GM19099 (cell line): ENCODE results near the gene PAK1IP1.

ENCODE experiments used
- POLR2A ChIP-seq: IDR thresholded peaks from 3 replicates; pipeline ENCODE4 v1.6.1; 2011; ENCODE audit warnings: low read depth; ENCODE audit not compliant: insufficient read length; ENCODE audit errors: extremely low read depth

The PAK1IP1 gene

GRCh38 chr6:10694302-10695085 lies at the start of gene PAK1IP1, which contains the start of gene C6orf52:
Gene PAK1IP1, plus strand, starts transcription at chr6:10694972. Its CDS starts 14 bp downstream, at chr6:10694986.
Gene C6orf52, minus strand, starts transcription at chr6:10694616. Its CDS starts 7,066 bp downstream, at chr6:10687550.
- TF ChIP-seq POLR2A = peak; percentile 88

- TF ChIP-seq POLR2A = no peak
These were observed 39.2 kb upstream of the PAK1IP1 start for GRCh38 chr6:10655508-10656055.

- TF ChIP-seq POLR2A = no peak
These were observed 35.7 kb upstream of the PAK1IP1 start for GRCh38 chr6:10658910-10659698.

GRCh38 chr6:10659699-10660348 lies 34.9 kb upstream of the PAK1IP1 start:
- no peak for TF ChIP-seq POLR2A

- TF ChIP-seq POLR2A = no peak
These were observed 32.6 kb upstream of the PAK1IP1 start for GRCh38 chr6:10662207-10662606.

- no peak for TF ChIP-seq POLR2A
These were observed 32.0 kb upstream of the PAK1IP1 start for GRCh38 chr6:10662742-10663141.

GRCh38 chr6:10668126-10668917 lies 26.4 kb upstream of the PAK1IP1 start:
- no peak for TF ChIP-seq POLR2A

- TF ChIP-seq POLR2A = no peak
These were observed 18.4 kb upstream of the PAK1IP1 start for GRCh38 chr6:10676403-10676802.

- TF ChIP-seq POLR2A = no peak
These were observed 16.3 kb upstream of the PAK1IP1 start for GRCh38 chr6:10678456-10678855.

- TF ChIP-seq POLR2A = no peak
These were observed 13.0 kb upstream of the PAK1IP1 start for GRCh38 chr6:10681795-10682194.

GRCh38 chr6:10682355-10682988 lies 12.3 kb upstream of the PAK1IP1 start:
- TF ChIP-seq POLR2A = no peak

GRCh38 chr6:10684618-10685017 lies 10.2 kb upstream of the PAK1IP1 start:
- TF ChIP-seq POLR2A = no peak

- no peak for TF ChIP-seq POLR2A
These were observed 9.5 kb upstream of the PAK1IP1 start for GRCh38 chr6:10685092-10685915.

GRCh38 chr6:10686901-10687300 lies 7.9 kb upstream of the PAK1IP1 start:
- TF ChIP-seq POLR2A = no peak

GRCh38 chr6:10687582-10687981 lies 7.2 kb upstream of the PAK1IP1 start:
- TF ChIP-seq POLR2A = no peak
